GM12878 (cell line): ENCODE measurements around the gene MAPKAPK2. TPM values are rescaled to one million over a fixed set of nuclear protein-coding genes. Genes with fewer than 3 reads are reported as not detected.

Experiments
- ATAC-seq: fragments of 200-7000 bp; cut with Tn5 transposase; 3 replicates; pipeline ENCODE4 v1.9.1; 2020; ENCODE audit warnings: mild to moderate bottlenecking, moderate library complexity
- BruUV-seq: library from RNA; stranded (reverse); fragments of 400-500 nt; replicated peaks from 2 replicates; lab custom pipeline; 2021; lab: Mats Ljungman, UMichigan
- CTCF ChIA-PET: fragments of 300-600 bp; sonication (Branson Sonifier 250); formaldehyde crosslinking; extraction: SDS; loops from one replicate; lab custom pipeline; 2021; ENCODE audit warnings: inconsistent platforms; lab: Yijun Ruan, JAX
- POLR2A ChIA-PET: fragments of 350-600 bp; formaldehyde crosslinking; extraction: SDS; loops from one replicate; lab custom pipeline; 2021; ENCODE audit warnings: inconsistent platforms; lab: Charles Lee
- RAD21 ChIA-PET: fragments of 300-600 bp; sonication (Branson Sonifier 250); formaldehyde crosslinking; loops from one replicate; lab custom pipeline; 2023; ENCODE audit warnings: antibody characterized with exemption; ENCODE audit not compliant: unreplicated experiment; lab: Charles Lee
- SMC1A ChIA-PET: fragments of 300-600 bp; sonication (Branson Sonifier 250); formaldehyde crosslinking; loops from one replicate; lab custom pipeline; 2023; ENCODE audit not compliant: unreplicated experiment, uncharacterized antibody; lab: Charles Lee
- DNase-seq: peaks from one replicate; pipeline ENCODE4 v3.0.0-alpha.2; 2011; ENCODE audit warnings: low read depth, low spot score
- FAIRE-seq: peaks from 3 replicates; lab custom pipeline; 2011; peaks lifted over from hg19 to GRCh38; lab: Jason Lieb, UNC
- H2AFZ ChIP-seq: 2 replicates; pipeline ENCODE4 v1.6.0; 2011; ENCODE audit warnings: low read depth, low read length, control low read depth; ENCODE audit not compliant: control insufficient read depth
- H3K27ac ChIP-seq: 2 replicates; pipeline ENCODE4 v1.5.1; 2011; ENCODE audit warnings: control low read depth; ENCODE audit not compliant: control insufficient read depth, insufficient read depth
- H3K27me3 ChIP-seq, 2 experiments: replicated peaks in 1 of 2; 2 replicates each; pipeline versions ENCODE4 v1.6.0 to v1.6.1; 2011; ENCODE audit warnings: low read length in 1 of 2; ENCODE audit not compliant: control insufficient read depth in 2 of 2, insufficient read depth in 2 of 2
- H3K36me3 ChIP-seq, 2 experiments: 2 replicates each; pipeline ENCODE4 v1.5.1; 2011; ENCODE audit warnings: low read length in 1 of 2; ENCODE audit not compliant: control insufficient read depth in 2 of 2, insufficient read depth in 2 of 2
- H3K4me1 ChIP-seq: 2 replicates; pipeline ENCODE4 v1.6.1; 2011; ENCODE audit warnings: mild to moderate bottlenecking, low read length, moderate library complexity, mixed read lengths; ENCODE audit not compliant: control insufficient read depth, insufficient read depth
- H3K4me2 ChIP-seq: 2 replicates; pipeline ENCODE4 v1.6.0; 2011; ENCODE audit warnings: control low read depth; ENCODE audit not compliant: control insufficient read depth, insufficient read depth
- H3K4me3 ChIP-seq: fragments of 200-600 bp; sonication (generic); 2 replicates; pipeline ENCODE4 v1.5.1; 2016
- H3K79me2 ChIP-seq: 2 replicates; pipeline ENCODE4 v1.6.0; 2011; ENCODE audit warnings: low read length; ENCODE audit not compliant: control insufficient read depth, insufficient read depth
- H3K9ac ChIP-seq: 2 replicates; pipeline ENCODE4 v1.8.0; 2011; ENCODE audit warnings: low read length, control low read depth, mixed read lengths; ENCODE audit not compliant: control insufficient read depth, insufficient read depth
- H3K9me3 ChIP-seq: replicated peaks from 3 replicates; pipeline ENCODE4 v1.5.1; 2011; ENCODE audit warnings: mild to moderate bottlenecking, low read length; ENCODE audit not compliant: control insufficient read depth, insufficient read depth
- H4K20me1 ChIP-seq: 2 replicates; pipeline ENCODE4 v1.6.0; 2011; ENCODE audit not compliant: control insufficient read depth, insufficient read depth
- PKNOX1 ChIP-seq: fragments of 450-650 bp; IDR thresholded peaks from 2 replicates; pipeline ENCODE4 v1.6.1; 2016; ENCODE audit warnings: mild to moderate bottlenecking
- POLR2A ChIP-seq: IDR thresholded peaks from 2 replicates; pipeline ENCODE4 v1.6.1; 2011; ENCODE audit warnings: low read depth, mild to moderate bottlenecking, low read length
- RUNX3 ChIP-seq: IDR thresholded peaks from 2 replicates; pipeline ENCODE4 v1.6.1; 2012; ENCODE audit warnings: low read length, inconsistent platforms
- TAF1 ChIP-seq: IDR thresholded peaks from 2 replicates; pipeline ENCODE4 v1.6.1; 2011; ENCODE audit warnings: mild to moderate bottlenecking, low read depth, low read length, borderline replicate concordance
- WGBS: methylation state at CpG from one replicate; pipeline ENCODE4 v1.1.6; 2016; ENCODE audit warnings: low lambda C conversion rate; ENCODE audit not compliant: insufficient replicate concordance, insufficient coverage; ENCODE audit errors: missing lambda C conversion rate; 5-methylcytosine and 5-hydroxymethylcytosine counted together
- in situ Hi-C: fragments of 300-500 bp; cut with MboI; formaldehyde crosslinking; loops from 9 replicates; pipeline ENCODE4 v1.14.3; 2018; ENCODE audit warnings: mixed read lengths
- intact Hi-C: fragments of 100-400 bp; cut with micrococcal nuclease; formaldehyde crosslinking; loops from one replicate; pipeline ENCODE4 v1.14.2; 2022; ENCODE audit not compliant: unreplicated experiment
- polyA plus RNA-seq, 11 experiments: library from polyadenylated mRNA; depleted of rRNA in 4 of 11; unstranded in 6 of 11; stranded (reverse) in 5 of 11; fragments of >200 nt; fragmentation: Nextera tagmentation in 4 of 11; fragmentation: Illumina TruSeq in 1 of 11; extraction: Ambion mirVana in 4 of 11; extraction: Trizol in 1 of 11; gene quantifications; 1 replicate in 1 of 11; 2 replicates in 10 of 11; pipeline versions ENCODE4 v1.2.1 to v1.2.3, GENCODE V29; 2011 to 2016; ENCODE audit warnings: inconsistent platforms in 2 of 11, missing spikeins in 2 of 11, low read depth in 1 of 11
- total RNA-seq, 4 experiments: library from RNA; depleted of rRNA in 3 of 4; stranded (reverse); fragments of >200 nt in 3 of 4; fragmentation: Illumina TruSeq in 1 of 4; extraction: Trizol in 1 of 4; gene quantifications; 2 replicates each; pipeline versions ENCODE4 v1.2.1 to v1.2.3, GENCODE V29; 2013 to 2021

MAPKAPK2 gene
- total and polyA plus RNA-seq, 10 of the 15 experiments (the other 5 are each of a cell fraction or from before 2014, with no cell fraction given), result 0.72 to 92.2 (median 49.3) TPM

- WGBS, result 31% methylated on average over 8 of the region's 8 CpGs
- FAIRE-seq, result no peak
- no peak for TF ChIP-seq PKNOX1
- peak; percentile 35 for TF ChIP-seq RUNX3
- TF ChIP-seq POLR2A, result peak; percentile 46; the same call in 1 of the 2 replicates
- no peak for TF ChIP-seq TAF1
- TF ChIP-seq, all 136 proteins: peak for 2
- POLR2A ChIA-PET, result interaction anchor here (0.6 to 14.8 kb wide), 9 partner anchors 14 to 633 kb away, joined by 3 to 283 read pairs (median 7); partner anchors contain the start of gene FCMR
- Histone ChIP-seq H3K27ac (peak within 1 kb of the TSS; percentile 86), H3K4me1 (peaks cover 70% of the 10 kb centered on the region), H4K20me1 (no peaks in the 10 kb centered on the region), H3K4me3 (peak within 1 kb of the TSS; percentile 74), H3K27me3 (no peaks in the 10 kb centered on the region), H3K79me2 (peaks cover 47% of the 10 kb centered on the region), H3K9me3 (no peaks in the 10 kb centered on the region), H3K36me3 (no peaks in the 10 kb centered on the region), H3K4me2 (peak within 1 kb of the TSS; percentile 95), H3K9ac (peak within 1 kb of the TSS; percentile 73), H2AFZ (no peak within 1 kb of the TSS; the same call in 1 of the 2 replicates)
- SMC1A ChIA-PET, result interaction anchor here (0.8 to 16.0 kb wide), 12 partner anchors 10 to 150 kb away, joined by 3 to 410 read pairs (median 12); partner anchors contain the start of gene FCMR
- intact Hi-C loops, result no loop called here
- in situ Hi-C loops, result loop anchor here (5.0 kb wide), 1 partner anchor 35 kb away; no protein-coding TSS in a partner anchor
- DNase-seq (no peak), ATAC-seq (no peak)
- BruUV-seq, result no TSS peak
- CTCF ChIA-PET, result interaction anchor here (1.0 to 15.0 kb wide), 11 partner anchors 14 to 210 kb away, joined by 4 to 299 read pairs (median 16); no protein-coding TSS in a partner anchor
- RAD21 ChIA-PET, result interaction anchor here (1.1 to 13.8 kb wide), 8 partner anchors 14 to 153 kb away, joined by 3 to 363 read pairs (median 92); no protein-coding TSS in a partner anchor
Measured at GRCh38 chr1:206772243-206772937, 87.7 kb downstream of the MAPKAPK2 start, which contains the start of gene IL10. TSS of gene IL10 (minus strand) at chr1:206772494. CDS start at chr1:206772435, 59 bp downstream.
